DND-41 (cell line): ENCODE data around the gene ARHGAP22.

Experiments used
- ATAC-seq: fragments of 200-7000 bp; cut with Tn5 transposase; 3 replicates; pipeline ENCODE4 v1.9.1; 2021; ENCODE audit warnings: low read depth; ENCODE audit not compliant: insufficient read depth
- DNase-seq: peaks from one replicate; pipeline ENCODE4 v3.0.0-alpha.2; 2020
- H2AFZ ChIP-seq: 2 replicates; pipeline ENCODE4 v1.6.0; 2012; ENCODE audit warnings: low read depth, low read length
- H3K27ac ChIP-seq: 2 replicates; pipeline ENCODE4 v1.5.1; 2012; ENCODE audit warnings: low read length, inconsistent platforms
- H3K27me3 ChIP-seq: fragments of 200-600 bp; sonication (generic); 2 replicates; pipeline ENCODE4 v1.6.0; 2012; ENCODE audit warnings: low read length, mild to moderate bottlenecking, inconsistent platforms; ENCODE audit not compliant: insufficient read depth, poor library complexity
- H3K36me3 ChIP-seq: 2 replicates; pipeline ENCODE4 v1.5.1; 2012; ENCODE audit warnings: low read length, inconsistent platforms; ENCODE audit not compliant: insufficient read depth
- H3K4me1 ChIP-seq: 2 replicates; pipeline ENCODE4 v1.5.1; 2012; ENCODE audit warnings: mild to moderate bottlenecking, low read length; ENCODE audit not compliant: insufficient read depth
- H3K4me2 ChIP-seq: 2 replicates; pipeline ENCODE4 v1.6.0; 2012; ENCODE audit warnings: mild to moderate bottlenecking, moderate library complexity, low read length, inconsistent platforms; ENCODE audit not compliant: insufficient read depth
- H3K4me3 ChIP-seq, 2 experiments: fragments of 200-600 bp in 1 of 2; shearing (Covaris generic) in 1 of 2; 2 replicates each; pipeline ENCODE4 v1.5.1; 2012 to 2016; ENCODE audit warnings: inconsistent platforms in 2 of 2, low read length in 2 of 2, mild to moderate bottlenecking in 2 of 2, low read depth in 1 of 2, moderate library complexity in 1 of 2
- H3K79me2 ChIP-seq: 2 replicates; pipeline ENCODE4 v1.6.0; 2012; ENCODE audit warnings: low read length, inconsistent platforms; ENCODE audit not compliant: insufficient read depth
- H3K9ac ChIP-seq: 2 replicates; pipeline ENCODE4 v1.6.0; 2012; ENCODE audit warnings: low read depth, mild to moderate bottlenecking, inconsistent platforms, low read length, moderate library complexity
- H3K9me3 ChIP-seq: 2 replicates; pipeline ENCODE4 v1.5.1; 2012; ENCODE audit warnings: low read length, moderate library complexity, mild to moderate bottlenecking, inconsistent platforms; ENCODE audit not compliant: insufficient read depth, severe bottlenecking
- H4K20me1 ChIP-seq: 2 replicates; pipeline ENCODE4 v1.6.0; 2012; ENCODE audit warnings: low read length; ENCODE audit not compliant: insufficient read depth
- EZH2 ChIP-seq: IDR thresholded peaks from 3 replicates; pipeline ENCODE4 v1.6.1; 2012; ENCODE audit warnings: borderline replicate concordance, low read depth, mild to moderate bottlenecking, moderate library complexity, low read length, inconsistent platforms; ENCODE audit not compliant: severe bottlenecking
- TF ChIP-seq, protein P1 (sequence below): IDR thresholded peaks from 2 replicates; pipeline ENCODE4 v1.5.1; 2012; ENCODE audit warnings: borderline replicate concordance, low read length, moderate library complexity, mild to moderate bottlenecking; ENCODE audit not compliant: poor library complexity, severe bottlenecking; ENCODE audit errors: extremely low read depth

Gene ARHGAP22

DNA sequence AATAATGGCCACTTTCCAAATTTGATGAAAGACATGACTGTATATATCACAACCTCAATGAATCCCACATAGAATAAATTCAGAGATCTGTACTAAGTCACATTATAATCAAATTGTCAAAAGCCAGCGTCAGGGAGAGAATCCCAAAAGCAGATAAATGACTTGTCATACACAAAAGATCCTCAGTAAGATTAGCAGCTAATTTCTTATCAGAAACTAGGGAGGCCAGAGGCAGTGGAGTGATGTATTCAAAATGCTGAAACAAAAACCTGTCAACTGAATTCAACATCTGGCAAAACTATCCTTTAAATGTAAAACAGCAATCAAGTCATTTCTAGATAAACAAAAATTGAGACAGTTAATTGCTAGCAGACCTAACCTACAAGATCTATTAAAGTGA lies 11.6 kb upstream of the ARHGAP22 start:
- no peak for ATAC-seq
- no peak overlapping the region for H3K9ac ChIP-seq
- DNase-seq = no peak
- H3K9me3 ChIP-seq = no peaks in the 10 kb centered on the region
- TF ChIP-seq, protein P1, sequence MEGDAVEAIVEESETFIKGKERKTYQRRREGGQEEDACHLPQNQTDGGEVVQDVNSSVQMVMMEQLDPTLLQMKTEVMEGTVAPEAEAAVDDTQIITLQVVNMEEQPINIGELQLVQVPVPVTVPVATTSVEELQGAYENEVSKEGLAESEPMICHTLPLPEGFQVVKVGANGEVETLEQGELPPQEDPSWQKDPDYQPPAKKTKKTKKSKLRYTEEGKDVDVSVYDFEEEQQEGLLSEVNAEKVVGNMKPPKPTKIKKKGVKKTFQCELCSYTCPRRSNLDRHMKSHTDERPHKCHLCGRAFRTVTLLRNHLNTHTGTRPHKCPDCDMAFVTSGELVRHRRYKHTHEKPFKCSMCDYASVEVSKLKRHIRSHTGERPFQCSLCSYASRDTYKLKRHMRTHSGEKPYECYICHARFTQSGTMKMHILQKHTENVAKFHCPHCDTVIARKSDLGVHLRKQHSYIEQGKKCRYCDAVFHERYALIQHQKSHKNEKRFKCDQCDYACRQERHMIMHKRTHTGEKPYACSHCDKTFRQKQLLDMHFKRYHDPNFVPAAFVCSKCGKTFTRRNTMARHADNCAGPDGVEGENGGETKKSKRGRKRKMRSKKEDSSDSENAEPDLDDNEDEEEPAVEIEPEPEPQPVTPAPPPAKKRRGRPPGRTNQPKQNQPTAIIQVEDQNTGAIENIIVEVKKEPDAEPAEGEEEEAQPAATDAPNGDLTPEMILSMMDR = no peak
- no peak for TF ChIP-seq EZH2
- H2AFZ ChIP-seq = no peak overlapping the region
- no peak overlapping the region for H3K27ac ChIP-seq
- H3K4me3 ChIP-seq = no peak overlapping the region
- H3K4me2 ChIP-seq = no peak overlapping the region
- H3K36me3 ChIP-seq = no peaks in the 10 kb centered on the region
- H3K27me3 ChIP-seq = peaks cover 6% of the 10 kb centered on the region
- no peaks in the 10 kb centered on the region for H4K20me1 ChIP-seq
- no peaks in the 10 kb centered on the region for H3K79me2 ChIP-seq
- H3K4me1 ChIP-seq = no peaks in the 10 kb centered on the region

DNA sequence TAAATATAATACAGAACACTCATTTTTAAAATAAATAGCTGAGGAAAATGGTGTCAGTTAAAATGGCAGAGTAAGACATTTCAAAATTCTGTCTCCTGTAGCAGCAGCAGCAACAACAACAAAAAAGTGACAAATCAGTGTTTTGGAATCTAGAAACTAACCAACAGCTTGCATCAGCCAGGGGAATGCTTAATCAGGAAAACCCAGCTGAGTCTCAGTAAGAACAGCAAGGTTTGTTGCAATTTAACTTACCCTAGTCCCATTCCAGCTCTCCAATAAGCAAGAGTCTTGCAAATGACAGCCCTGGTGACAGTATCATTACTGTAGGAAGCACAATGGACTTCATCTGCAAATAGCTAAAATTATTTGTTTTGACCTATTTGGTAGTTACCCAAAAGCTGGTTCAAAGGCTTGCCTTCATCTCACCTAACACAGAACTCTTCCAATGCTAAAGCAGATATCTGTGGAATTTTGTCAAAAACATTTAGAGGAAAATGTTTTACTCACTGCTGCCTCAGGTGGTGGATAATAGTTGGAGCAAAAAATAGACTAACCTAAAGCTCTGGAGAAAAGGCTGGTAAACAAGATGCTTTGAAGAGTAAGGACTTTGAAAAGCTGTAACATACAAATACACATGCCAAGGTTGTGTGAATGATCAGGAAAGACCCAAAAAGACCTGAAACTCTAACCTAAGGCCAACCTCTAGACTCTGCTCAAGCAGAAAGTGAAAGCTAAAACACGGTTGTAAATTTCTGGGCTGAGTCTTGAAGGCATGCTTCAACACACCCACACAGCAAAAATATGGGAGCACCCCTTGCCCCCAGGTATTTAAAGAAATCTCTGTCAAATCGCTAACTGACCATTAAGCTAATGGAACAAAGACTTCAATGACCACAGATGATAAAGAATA lies 9.9 kb upstream of the ARHGAP22 start:
- ATAC-seq (peak; percentile 14; the same call in 1 of the 3 replicates), DNase-seq (no peak)
- Histone ChIP-seq H3K27me3 (peaks cover 4% of the 10 kb centered on the region), H3K27ac (no peak overlapping the region), H3K9ac (no peak overlapping the region), H3K4me1 (no peaks in the 10 kb centered on the region), H4K20me1 (no peaks in the 10 kb centered on the region), H3K4me2 (no peak overlapping the region), H3K36me3 (no peaks in the 10 kb centered on the region), H3K79me2 (no peaks in the 10 kb centered on the region), H2AFZ (no peak overlapping the region), H3K4me3 (no peak overlapping the region), H3K9me3 (no peaks in the 10 kb centered on the region)
- no peak for TF ChIP-seq EZH2
- TF ChIP-seq, protein P1 = peak; percentile 43

DNA sequence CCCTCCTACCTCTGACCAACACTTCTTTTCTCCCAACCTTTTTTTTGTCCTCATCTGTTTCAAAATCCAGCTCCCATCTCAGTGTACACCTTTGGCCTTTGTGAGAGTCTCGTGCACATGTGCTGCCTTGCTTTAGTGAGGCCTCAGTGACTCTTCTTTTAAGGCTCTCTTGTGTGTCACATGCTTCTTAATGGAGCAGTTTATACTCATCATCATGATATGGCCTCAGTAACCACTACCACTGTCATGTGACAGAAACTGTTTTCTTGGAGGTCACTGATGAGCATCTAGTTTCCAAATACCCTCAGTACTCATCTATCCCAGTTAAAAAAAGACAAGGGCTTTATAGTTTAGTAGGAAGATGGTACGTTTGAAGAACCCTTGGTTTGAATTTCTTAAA lies 8.1 kb upstream of the ARHGAP22 start:
- Histone ChIP-seq H3K4me1 (no peaks in the 10 kb centered on the region), H3K9ac (no peak overlapping the region), H3K36me3 (no peaks in the 10 kb centered on the region), H4K20me1 (no peaks in the 10 kb centered on the region), H3K27ac (no peak overlapping the region), H3K4me3 (no peak overlapping the region), H3K4me2 (no peak overlapping the region), H3K9me3 (no peaks in the 10 kb centered on the region), H3K79me2 (no peaks in the 10 kb centered on the region), H3K27me3 (peaks cover 4% of the 10 kb centered on the region), H2AFZ (no peak overlapping the region)
- no peak for DNase-seq
- ATAC-seq = no peak
- TF ChIP-seq, protein P1 = no peak
- no peak for TF ChIP-seq EZH2
